Suppressor macrophage treated with lipopolysaccharide for 1 hour (primary cell): Measurements from ENCODE around the gene RAD9A.

Source experiments
- DNase-seq, 3 donors: peaks; one replicate each; pipeline ENCODE4 v3.0.0-alpha.2; 2020 to 2022

The RAD9A gene

GRCh38 chr11:67441098-67441563 lies 49.3 kb downstream of the RAD9A start:
- DNase-seq: no peak

- DNase-seq: no peak
These were observed 50.1 kb downstream of the RAD9A start for GRCh38 chr11:67441731-67442351.

- peak in 1 of 3 donors; percentile 15 for DNase-seq
These were observed 51.0 kb downstream of the RAD9A start for GRCh38 chr11:67442504-67443404.

- no peak for DNase-seq
These were observed 53.7 kb downstream of the RAD9A start for GRCh38 chr11:67445515-67445914.
